Lung (tissue), 12 donors: ENCODE results near the gene COMMD4. TPM values are rescaled to one million over a fixed set of nuclear protein-coding genes. Genes with fewer than 3 reads are reported as not detected.

ENCODE experiments used
- ATAC-seq: fragments of 200-7000 bp; cut with Tn5 transposase; one replicate; pipeline ENCODE4 v1.9.1; 2020; ENCODE audit warnings: moderate number of reproducible peaks; ENCODE audit not compliant: insufficient read depth, low FRiP score
- DNase-seq, 3 donors: peaks; one replicate each; pipeline ENCODE4 v3.0.0-alpha.2; 2013 to 2017
- H3K27ac ChIP-seq, 2 donors: one replicate each; pipeline ENCODE4 v1.5.1; 2013; ENCODE audit warnings: mild to moderate bottlenecking in 2 of 2, moderate library complexity in 2 of 2, control low read depth in 1 of 2, inconsistent platforms in 1 of 2, low read depth in 1 of 2, low read length in 1 of 2
- H3K27me3 ChIP-seq, 3 donors: one replicate each; pipeline ENCODE4 v1.5.1; 2013; ENCODE audit warnings: low read length in 2 of 3; ENCODE audit not compliant: control insufficient read depth in 3 of 3, insufficient read depth in 3 of 3
- H3K36me3 ChIP-seq, 4 donors: one replicate each; pipeline ENCODE4 v1.5.1; 2013; ENCODE audit warnings: low read length in 4 of 4, mild to moderate bottlenecking in 1 of 4, moderate library complexity in 1 of 4; ENCODE audit not compliant: control insufficient read depth in 4 of 4, insufficient read depth in 4 of 4
- H3K4me1 ChIP-seq, 5 donors: one replicate each; pipeline ENCODE4 v1.5.1; 2013; ENCODE audit warnings: low read length in 5 of 5, mild to moderate bottlenecking in 2 of 5, moderate library complexity in 1 of 5; ENCODE audit not compliant: control insufficient read depth in 5 of 5, insufficient read depth in 5 of 5
- H3K4me3 ChIP-seq: one replicate; pipeline ENCODE4 v1.5.1; 2013; ENCODE audit warnings: mild to moderate bottlenecking, control low read depth, moderate library complexity
- H3K9ac ChIP-seq, 2 donors: one replicate each; pipeline ENCODE4 v1.5.1; 2013; ENCODE audit warnings: low read length in 2 of 2, control low read depth in 1 of 2; ENCODE audit not compliant: insufficient read depth in 1 of 2
- H3K9me3 ChIP-seq, 4 donors: one replicate each; pipeline ENCODE4 v1.5.1; 2013; ENCODE audit warnings: low read length in 3 of 4, mild to moderate bottlenecking in 1 of 4, moderate library complexity in 1 of 4; ENCODE audit not compliant: control insufficient read depth in 4 of 4, insufficient read depth in 3 of 4
- CTCF ChIP-seq: IDR thresholded peaks from 2 replicates; pipeline ENCODE4 v1.5.1; 2012; ENCODE audit warnings: mild to moderate bottlenecking; ENCODE audit errors: control extremely low read depth, extremely low read depth
- WGBS, 2 donors: extraction: QIAGEN DNeasy Blood & Tissue Kit; methylation state at CpG; one replicate each; pipeline ENCODE4 v1.1.7; 2013; 5-methylcytosine and 5-hydroxymethylcytosine counted together
- polyA plus RNA-seq, 2 donors: library from polyadenylated mRNA; stranded (reverse); fragments of 200-250 nt; gene quantifications; one replicate each; pipeline ENCODE4 v1.2.1, GENCODE V29; 2013
- total RNA-seq, 2 donors: library from RNA; depleted of rRNA in 1 of 2; stranded (reverse); fragments of >200 nt in 1 of 2; gene quantifications; one replicate each; pipeline ENCODE4 v1.2.1, GENCODE V29; 2014 to 2021
- donor health status: control.
- donor health status: control.
- donor health status: Bipolar disorder and iron deficiency.
- donor health status: healthy.
- donor health status: DM: yes; HTN: yes; CAD: no.

Gene COMMD4
- total and polyA plus RNA-seq, 4 donors = 36.2 to 135 (median 88.1) TPM

GRCh38 chr15:75354454-75354853 lies 18.6 kb downstream of the COMMD4 start:
- Histone ChIP-seq H3K27me3 (no peaks in the 10 kb centered on the region), H3K9ac (no peak overlapping the region), H3K36me3 (peaks cover 0 to 45% (median 4%) of the 10 kb centered on the region in 4 donors), H3K4me3 (no peak overlapping the region), H3K9me3 (no peaks in the 10 kb centered on the region), H3K27ac (no peak overlapping the region), H3K4me1 (peaks cover 0 to 2% (median 0%) of the 10 kb centered on the region in 5 donors)
- ATAC-seq (no peak), DNase-seq (no peak)
- TF ChIP-seq CTCF = no peak
- 88 to 89% methylated on average over 7 of the region's 7 CpGs for WGBS, 2 donors

DNA sequence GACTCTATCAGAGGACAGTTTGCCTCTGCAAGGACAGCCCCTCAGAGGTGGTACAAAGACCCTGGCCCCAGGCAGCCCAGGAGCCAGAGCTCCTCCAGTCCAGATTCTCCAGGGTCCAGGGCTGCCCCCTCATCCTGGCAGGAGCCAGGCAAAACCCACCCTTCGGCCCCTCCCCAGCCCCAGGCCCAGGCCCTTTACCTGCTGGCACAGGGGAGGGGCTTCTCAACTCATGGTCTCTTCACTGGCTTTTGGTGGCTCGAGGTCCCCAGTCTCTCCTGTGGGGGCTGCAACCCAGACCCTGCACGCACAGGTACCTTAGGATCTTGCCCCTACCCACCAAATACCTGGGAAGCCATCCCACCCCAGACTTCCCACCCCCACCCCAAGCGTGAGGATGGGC lies 19.5 kb downstream of the COMMD4 start:
- Histone ChIP-seq H3K27me3 (no peaks in the 10 kb centered on the region), H3K4me1 (no peaks in the 10 kb centered on the region), H3K4me3 (no peak overlapping the region), H3K27ac (no peak overlapping the region), H3K9me3 (no peaks in the 10 kb centered on the region), H3K9ac (no peak overlapping the region), H3K36me3 (peaks cover 0 to 52% (median 6%) of the 10 kb centered on the region in 4 donors)
- ATAC-seq (no peak), DNase-seq (no peak)
- TF ChIP-seq CTCF = no peak
- WGBS, 2 donors = 89 to 93% methylated on average over 4 of the region's 4 CpGs

- WGBS, 2 donors = 90 to 92% methylated on average over 27 to 28 of the region's 28 CpGs
- no peaks in the 10 kb centered on the region for H3K9me3 ChIP-seq
- no peaks in the 10 kb centered on the region for H3K27me3 ChIP-seq
- no peak overlapping the region for H3K27ac ChIP-seq
- ATAC-seq (no peak), DNase-seq (no peak)
- H3K36me3 ChIP-seq = peaks cover 0 to 56% (median 6%) of the 10 kb centered on the region in 4 donors
- H3K4me3 ChIP-seq = no peak overlapping the region
- no peak for TF ChIP-seq CTCF
- H3K9ac ChIP-seq = no peak overlapping the region
- no peaks in the 10 kb centered on the region for H3K4me1 ChIP-seq
Observed at GRCh38 chr15:75356006-75356405, 20.1 kb downstream of the COMMD4 start.

- DNase-seq = no peak
- no peak for ATAC-seq
- WGBS, 2 donors = 96 to 98% methylated on average over 20 of the region's 20 CpGs
- H3K27ac ChIP-seq = no peak overlapping the region
- no peak for TF ChIP-seq CTCF
- H3K36me3 ChIP-seq = peaks cover 0 to 61% (median 6%) of the 10 kb centered on the region in 4 donors
- H3K27me3 ChIP-seq = no peaks in the 10 kb centered on the region
- H3K9me3 ChIP-seq = no peaks in the 10 kb centered on the region
- no peaks in the 10 kb centered on the region for H3K4me1 ChIP-seq
- no peak overlapping the region for H3K4me3 ChIP-seq
- no peak overlapping the region for H3K9ac ChIP-seq
Observed at GRCh38 chr15:75356517-75356916, 20.7 kb downstream of the COMMD4 start.
